ENCODE data around the gene TLE7. TPM values are rescaled to one million over a fixed set of nuclear protein-coding genes. Genes with fewer than 3 reads are reported as not detected.

The TLE7 gene
- total RNA-seq, 1 experiment from 2014 or later, result not detected

GRCh38 chr16:71441348-71442050 is 355 bp downstream of the TLE7 start:
- Histone ChIP-seq H3K27ac (no peak overlapping the region), H3K4me3 (no peak overlapping the region), H3K4me2 (no peak overlapping the region), H3K4me1 (replicated peaks; ENCODE audit: insufficient read depth) (no peaks in the 10 kb centered on the region), H2AFZ (no peak overlapping the region), H3K27me3 (ENCODE audit: insufficient read depth, low read depth) (peaks cover 23% of the 10 kb centered on the region), H3K79me2 (ENCODE audit: low read depth) (no peaks in the 10 kb centered on the region), H3K36me3 (ENCODE audit: low read depth) (no peaks in the 10 kb centered on the region), H3K9me3 (ENCODE audit: insufficient read depth, low read depth) (peaks cover 9% of the 10 kb centered on the region; the same call in 1 of the 2 replicates), H3F3A (ENCODE audit: insufficient read depth, low read depth) (no peaks in the 10 kb centered on the region), H4K20me1 (ENCODE audit: insufficient read depth) (no peaks in the 10 kb centered on the region), H3K9me2 (ENCODE audit: insufficient read depth) (no peaks in the 10 kb centered on the region)
- intact Hi-C loops (cut with micrococcal nuclease; ENCODE audit: unreplicated experiment), result no loop called here
- CTCF ChIA-PET, result no interaction called here
- BruUV-seq (replicated peaks), result no TSS peak
- no peak for DNase-seq
- POLR2A ChIA-PET (ENCODE audit: unreplicated experiment), result no interaction called here
- TF ChIP-seq CTCF (conservative IDR thresholded peaks at IDR 0.05) (no peak), EZH2 (IDR thresholded peaks at IDR 0.05; ENCODE audit: low read depth) (no peak)

DNA sequence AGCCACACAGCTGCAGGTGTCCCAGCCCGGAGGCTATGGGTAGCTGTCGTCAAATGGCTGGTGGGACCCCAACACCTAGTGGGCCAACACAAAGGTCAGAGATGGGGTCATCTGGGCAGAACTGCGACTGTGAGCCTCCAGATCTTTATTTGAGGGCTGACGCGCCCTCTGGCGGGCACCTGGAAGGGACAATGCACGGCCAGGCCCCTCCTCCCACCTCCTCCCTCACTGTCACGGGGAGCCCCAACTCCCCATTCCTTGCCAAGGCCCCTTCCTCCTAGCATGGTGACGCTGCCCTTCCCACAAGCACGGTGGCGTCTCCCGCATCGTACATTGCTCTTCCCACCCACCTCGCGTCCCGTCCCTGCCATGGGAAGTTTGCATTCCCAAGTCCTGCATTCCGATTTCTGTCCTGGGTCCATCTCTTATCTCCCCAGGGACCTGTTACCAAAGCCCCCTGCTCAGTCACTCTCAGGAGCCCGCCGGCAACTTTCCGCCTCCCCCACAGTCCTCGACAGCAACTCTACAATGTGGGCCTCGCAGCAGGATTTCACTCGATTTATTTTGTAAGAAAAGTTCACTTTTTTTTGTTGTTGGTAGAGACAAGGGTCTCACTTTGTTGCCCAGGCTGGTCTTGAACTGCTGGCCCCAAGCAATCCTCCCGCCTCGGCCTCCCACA is 1.0 kb downstream of the TLE7 start:
- no peaks in the 10 kb centered on the region for H3K4me1 ChIP-seq (replicated peaks; ENCODE audit: insufficient read depth)
- no TSS peak for BruUV-seq (replicated peaks)
- H3K9me3 ChIP-seq (ENCODE audit: insufficient read depth, low read depth), result peaks cover 2% of the 10 kb centered on the region; the same call in 1 of the 2 replicates
- H3K27me3 ChIP-seq (ENCODE audit: insufficient read depth, low read depth), result peaks cover 27% of the 10 kb centered on the region
- H3F3A ChIP-seq (ENCODE audit: insufficient read depth, low read depth), result no peaks in the 10 kb centered on the region
- H4K20me1 ChIP-seq (ENCODE audit: insufficient read depth), result no peaks in the 10 kb centered on the region
- H3K36me3 ChIP-seq (ENCODE audit: low read depth), result no peaks in the 10 kb centered on the region
- TF ChIP-seq EZH2 (IDR thresholded peaks at IDR 0.05; ENCODE audit: low read depth) (no peak), CTCF (conservative IDR thresholded peaks at IDR 0.05) (peak; percentile 58; the same call in 1 of the 2 replicates)
- ChIA-PET CTCF (no interaction called here), POLR2A (ENCODE audit: unreplicated experiment) (no interaction called here)
- no peak overlapping the region for H3K4me2 ChIP-seq
- no peaks in the 10 kb centered on the region for H3K9me2 ChIP-seq (ENCODE audit: insufficient read depth)
- H3K4me3 ChIP-seq, result no peak overlapping the region
- no peak overlapping the region for H2AFZ ChIP-seq
- no peak for DNase-seq
- no peak overlapping the region for H3K27ac ChIP-seq
- intact Hi-C loops (cut with micrococcal nuclease; ENCODE audit: unreplicated experiment), result no loop called here
- H3K79me2 ChIP-seq (ENCODE audit: low read depth), result no peaks in the 10 kb centered on the region

DNA sequence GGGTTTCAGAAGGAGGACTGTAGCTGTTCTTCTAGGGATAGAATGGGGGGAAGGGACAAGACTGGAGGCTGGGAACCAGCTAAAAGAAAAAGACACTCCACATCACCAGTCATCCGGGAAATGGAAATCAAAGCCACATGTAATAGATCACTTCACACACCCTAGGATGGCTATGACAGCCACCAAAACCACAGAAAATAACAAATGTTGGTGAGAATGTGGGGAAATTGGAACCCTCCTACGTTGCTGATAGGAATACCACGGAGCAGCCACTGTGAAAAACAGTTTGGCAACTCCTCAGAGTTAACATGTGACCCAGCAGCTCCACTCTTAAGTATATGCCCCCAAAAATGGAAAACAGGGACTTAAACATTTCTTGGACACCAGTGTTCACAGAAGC is 2.3 kb downstream of the TLE7 start:
- ChIA-PET POLR2A (ENCODE audit: unreplicated experiment) (no interaction called here), CTCF (no interaction called here)
- no peaks in the 10 kb centered on the region for H3K4me1 ChIP-seq (replicated peaks; ENCODE audit: insufficient read depth)
- no peak overlapping the region for H3K4me2 ChIP-seq
- TF ChIP-seq EZH2 (IDR thresholded peaks at IDR 0.05; ENCODE audit: low read depth) (no peak), CTCF (conservative IDR thresholded peaks at IDR 0.05) (no peak)
- H3K27ac ChIP-seq, result no peak overlapping the region
- H3K9me2 ChIP-seq (ENCODE audit: insufficient read depth), result no peaks in the 10 kb centered on the region
- no peaks in the 10 kb centered on the region for H3K79me2 ChIP-seq (ENCODE audit: low read depth)
- BruUV-seq (replicated peaks), result no TSS peak
- no peaks in the 10 kb centered on the region for H3K9me3 ChIP-seq (ENCODE audit: insufficient read depth, low read depth)
- no peaks in the 10 kb centered on the region for H3F3A ChIP-seq (ENCODE audit: insufficient read depth, low read depth)
- H3K36me3 ChIP-seq (ENCODE audit: low read depth), result no peaks in the 10 kb centered on the region
- no peaks in the 10 kb centered on the region for H4K20me1 ChIP-seq (ENCODE audit: insufficient read depth)
- no peak for DNase-seq
- H2AFZ ChIP-seq, result no peak overlapping the region
- intact Hi-C loops (cut with micrococcal nuclease; ENCODE audit: unreplicated experiment), result no loop called here
- peaks cover 29% of the 10 kb centered on the region for H3K27me3 ChIP-seq (ENCODE audit: insufficient read depth, low read depth)
- no peak overlapping the region for H3K4me3 ChIP-seq
